Hindlimb muscle (tissue), 1 donor: ENCODE results near the gene PPM1F. TPM values are rescaled to one million over a fixed set of nuclear protein-coding genes. Genes with fewer than 3 reads are reported as not detected.
"Not testable (repeated sequence)": the region's sequence is repeated elsewhere in the genome, so short reads cannot be mapped to it uniquely, and the experiment has no call there.

ENCODE experiments used
- DNase-seq: peaks from one replicate; pipeline ENCODE4 v3.0.0-alpha.2; 2013
- polyA plus RNA-seq: library from polyadenylated mRNA; unstranded; fragments of 120-200 nt; gene quantifications from one replicate; pipeline ENCODE4 v1.2.1, GENCODE V29; 2013; ENCODE audit not compliant: insufficient read length

The PPM1F gene
- polyA plus RNA-seq, 1 donor: 52.5 TPM

DNA sequence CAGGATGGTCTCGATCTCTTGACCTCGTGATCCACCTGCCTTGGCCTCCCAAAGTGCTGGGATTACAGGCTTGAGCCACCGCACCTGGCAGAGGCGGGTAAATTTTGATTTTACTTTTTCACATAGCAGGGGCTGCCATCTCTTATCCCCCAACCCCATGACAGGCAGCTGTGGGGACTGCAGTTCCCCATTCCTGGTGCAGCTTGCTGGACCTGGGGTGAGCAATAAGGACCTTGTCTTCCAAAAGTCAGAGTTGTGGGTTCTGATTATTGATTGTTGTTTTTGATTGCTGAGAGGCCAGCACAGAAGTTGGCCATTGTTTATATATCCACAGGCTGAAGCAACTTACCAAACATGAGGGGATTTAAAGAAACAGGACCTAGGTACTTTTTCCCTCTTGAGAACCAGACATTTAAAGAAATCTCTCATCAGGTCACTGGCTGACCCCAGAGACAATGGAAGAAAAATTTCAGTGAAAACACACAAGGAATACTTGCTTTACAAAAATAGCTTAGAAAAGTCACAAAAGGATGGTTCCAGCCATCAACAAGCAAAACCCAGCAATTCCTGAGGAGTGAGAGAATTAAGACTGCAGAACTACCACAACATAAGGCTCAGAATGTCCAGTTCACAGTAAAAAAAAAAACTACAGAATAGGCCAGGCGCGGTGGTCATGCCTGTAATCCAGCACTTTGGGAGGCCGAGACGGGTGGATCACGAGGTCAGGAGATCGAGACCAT is 63.2 kb downstream of the PPM1F start:
- no peak for DNase-seq

DNA sequence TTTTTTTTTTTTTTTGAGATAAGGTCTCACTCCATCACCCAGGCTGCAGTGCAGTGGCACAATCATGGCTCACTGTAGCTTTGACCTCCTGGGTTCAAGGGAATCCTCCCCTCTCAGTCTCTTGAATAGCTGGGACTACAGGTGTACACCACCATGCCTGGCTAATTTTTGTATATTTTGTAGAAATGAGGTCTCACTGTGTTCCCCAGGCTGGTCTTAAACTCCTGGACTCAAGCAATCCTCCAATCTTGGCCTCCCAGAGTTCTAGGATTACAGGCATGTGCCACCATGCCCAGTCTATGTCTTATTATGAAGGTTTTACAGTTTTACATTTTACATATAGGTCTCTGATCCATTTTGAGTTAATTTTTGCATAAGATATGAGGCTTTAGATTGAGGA is 64.8 kb downstream of the PPM1F start:
- DNase-seq: no peak

- not testable (repeated sequence) for DNase-seq
Observed at GRCh38 chr22:21883930-21884329, 68.7 kb downstream of the PPM1F start.

DNA sequence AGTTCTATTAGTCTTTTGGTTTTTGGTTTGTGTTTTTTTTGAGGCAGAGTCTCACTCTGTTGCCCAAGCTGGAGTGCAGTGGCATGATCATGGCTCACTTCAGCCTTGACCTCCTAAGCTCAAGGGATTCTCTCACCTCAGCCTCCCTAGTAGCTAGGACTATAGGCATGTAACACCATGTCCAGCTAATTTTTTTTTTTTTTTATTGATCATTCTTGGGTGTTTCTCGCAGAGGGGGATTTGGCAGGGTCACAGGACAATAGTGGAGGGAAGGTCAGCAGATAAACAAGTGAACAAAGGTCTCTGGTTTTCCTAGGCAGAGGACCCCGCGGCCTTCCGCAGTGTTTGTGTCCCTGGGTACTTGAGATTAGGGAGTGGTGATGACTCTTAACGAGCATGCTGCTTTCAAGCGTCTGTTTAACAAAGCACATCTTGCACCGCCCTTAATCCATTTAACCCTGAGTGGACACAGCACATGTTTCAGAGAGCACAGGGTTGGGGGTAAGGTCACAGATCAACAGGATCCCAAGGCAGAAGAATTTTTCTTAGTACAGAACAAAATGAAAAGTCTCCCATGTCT is 69.8 kb downstream of the PPM1F start:
- not testable (repeated sequence) for DNase-seq

- no peak for DNase-seq
Observed at GRCh38 chr22:21881841-21882753, 70.6 kb downstream of the PPM1F start.

- no peak for DNase-seq
Observed at GRCh38 chr22:21876486-21877176, 76.0 kb downstream of the PPM1F start.

GRCh38 chr22:21874953-21875352 is 77.7 kb downstream of the PPM1F start:
- not testable (repeated sequence) for DNase-seq

- DNase-seq: no peak
Observed at GRCh38 chr22:21873619-21874018, 79.0 kb downstream of the PPM1F start.

DNA sequence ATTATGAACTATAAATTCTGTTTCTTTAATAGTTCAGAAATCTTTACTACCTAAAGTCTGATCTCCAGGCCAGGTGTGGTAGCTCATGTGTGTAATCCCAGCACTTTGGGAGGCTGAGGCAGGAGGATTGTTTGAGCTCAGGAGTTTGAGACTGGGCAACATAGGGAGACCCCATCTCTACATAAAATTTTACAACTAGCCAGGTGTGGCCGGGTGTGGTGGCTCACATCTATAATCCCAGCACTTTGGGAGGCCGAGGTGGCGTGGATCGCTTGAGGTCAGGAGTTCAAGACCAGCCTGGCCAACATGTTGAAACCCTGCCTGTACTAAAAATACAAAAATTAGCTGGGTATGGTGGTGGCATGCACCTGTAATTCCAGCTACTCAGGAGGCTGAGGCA is 79.9 kb downstream of the PPM1F start:
- not testable (repeated sequence) for DNase-seq

Other genes starting within 250 kb of the PPM1F start
- 26.8 TPM for gene YPEL1, start 217.1 kb downstream of the PPM1F start, polyA plus RNA-seq
- 126 TPM for gene MAPK1, start 85.2 kb downstream of the PPM1F start, polyA plus RNA-seq
- 16.7 TPM for gene TOP3B, start 29.9 kb upstream of the PPM1F start, polyA plus RNA-seq